HepG2 (cell line): ENCODE results near the gene RNF168. TPM values are rescaled to one million over a fixed set of nuclear protein-coding genes. Genes with fewer than 3 reads are reported as not detected.

ENCODE experiments used
- ATAC-seq: fragments of 200-7000 bp; cut with Tn5 transposase; 3 replicates; pipeline ENCODE4 v1.9.1; 2020; ENCODE audit warnings: mild to moderate bottlenecking, moderate library complexity
- BruUV-seq: library from RNA; stranded (reverse); fragments of 400-500 nt; replicated peaks from 2 replicates; lab custom pipeline; 2021; lab: Mats Ljungman, UMichigan
- CTCF ChIA-PET: fragments of 300-600 bp; formaldehyde crosslinking; extraction: SDS; loops from one replicate; lab custom pipeline; 2021; ENCODE audit warnings: low total read pairs, inconsistent platforms, low intra/inter-chr PET ratio; lab: Yijun Ruan, JAX
- POLR2A ChIA-PET: fragments of 350-600 bp; sonication (Branson Sonifier 250); formaldehyde crosslinking; loops from one replicate; lab custom pipeline; 2020; ENCODE audit warnings: antibody characterized with exemption, inconsistent platforms; lab: Yijun Ruan, JAX
- DNase-seq: peaks from one replicate; pipeline ENCODE4 v3.0.0-alpha.2; 2015; ENCODE audit warnings: low spot score
- FAIRE-seq: peaks from 3 replicates; lab custom pipeline; 2011; peaks lifted over from hg19 to GRCh38; lab: Jason Lieb, UNC
- H2AFZ ChIP-seq: one replicate; pipeline ENCODE4 v1.6.1; 2011; ENCODE audit warnings: low read length, inconsistent platforms
- H3K27ac ChIP-seq: fragments of 300-600 bp; 3 replicates; pipeline ENCODE4 v1.8.0; 2011; ENCODE audit warnings: mixed run types, mild to moderate bottlenecking, mixed read lengths, low read length, inconsistent platforms; ENCODE audit not compliant: insufficient read depth; ENCODE audit errors: extremely low read length
- H3K27me3 ChIP-seq, 2 experiments: fragments of 200-600 bp in 1 of 2; 2 replicates in 1 of 2; 3 replicates in 1 of 2; pipeline versions ENCODE4 v1.6.0 to v1.8.0; 2011; ENCODE audit warnings: low read length in 2 of 2, mild to moderate bottlenecking in 2 of 2, moderate library complexity in 2 of 2, inconsistent platforms in 1 of 2; ENCODE audit not compliant: insufficient read depth in 2 of 2, control insufficient read depth in 1 of 2
- H3K36me3 ChIP-seq, 2 experiments: fragments of 200-600 bp in 1 of 2; replicated peaks in 1 of 2; 2 replicates in 1 of 2; 3 replicates in 1 of 2; pipeline versions ENCODE4 v1.5.1 to v1.8.0; 2011; ENCODE audit warnings: low read length in 2 of 2, inconsistent platforms in 1 of 2; ENCODE audit not compliant: insufficient read depth in 2 of 2, control insufficient read depth in 1 of 2
- H3K4me1 ChIP-seq: 2 replicates; pipeline ENCODE4 v1.5.1; 2012; ENCODE audit warnings: low read length, inconsistent platforms; ENCODE audit not compliant: insufficient read depth
- H3K4me2 ChIP-seq: 2 replicates; pipeline ENCODE4 v1.6.0; 2011; ENCODE audit warnings: low read depth, low read length, inconsistent platforms
- H3K4me3 ChIP-seq, 3 experiments: fragments of 200-600 bp in 1 of 3; sonication (generic), shearing (Covaris generic) in 1 of 3; replicated peaks in 1 of 3; 2 replicates each; pipeline ENCODE4 v1.5.1; 2011 to 2016; ENCODE audit warnings: low read length in 3 of 3, inconsistent platforms in 2 of 3, low read depth in 2 of 3, mild to moderate bottlenecking in 2 of 3, control low read depth in 1 of 3, mixed read lengths in 1 of 3; ENCODE audit not compliant: insufficient read depth in 1 of 3
- H3K79me2 ChIP-seq: one replicate; pipeline ENCODE4 v1.6.1; 2011; ENCODE audit warnings: low read length, inconsistent platforms; ENCODE audit not compliant: insufficient read depth
- H3K9ac ChIP-seq: 2 replicates; pipeline ENCODE4 v1.6.0; 2011; ENCODE audit warnings: mild to moderate bottlenecking, low read depth, low read length, inconsistent platforms; ENCODE audit not compliant: insufficient read depth
- H3K9me3 ChIP-seq: 2 replicates; pipeline ENCODE4 v1.5.1; 2012; ENCODE audit warnings: mild to moderate bottlenecking, low read length
- H4K20me1 ChIP-seq: 2 replicates; pipeline ENCODE4 v1.6.0; 2011; ENCODE audit warnings: inconsistent platforms, mild to moderate bottlenecking, low read length, moderate library complexity; ENCODE audit not compliant: insufficient read depth
- MEIS1 ChIP-seq: sonication (generic); formaldehyde crosslinking; IDR thresholded peaks from 2 replicates; pipeline ENCODE4 v1.9.0; 2021; ENCODE audit warnings: mild to moderate bottlenecking, missing genetic modification reagents, moderate library complexity, borderline replicate concordance
- MXD4 ChIP-seq: IDR thresholded peaks from 2 replicates; pipeline ENCODE4 v1.6.1; 2016; ENCODE audit warnings: mild to moderate bottlenecking, missing biosample characterization, missing genetic modification reagents
- MZF1 ChIP-seq: sonication (generic); formaldehyde crosslinking; IDR thresholded peaks from 2 replicates; pipeline ENCODE4 v1.8.1; 2023; ENCODE audit warnings: mild to moderate bottlenecking, missing genetic modification reagents, borderline replicate concordance
- NKX3-1 ChIP-seq: sonication (generic); formaldehyde crosslinking; IDR thresholded peaks from 2 replicates; pipeline ENCODE4 v1.5.0; 2020; ENCODE audit warnings: missing genetic modification reagents
- TOE1 ChIP-seq: sonication (generic); formaldehyde crosslinking; IDR thresholded peaks from 2 replicates; pipeline ENCODE4 v1.4.0; 2020; ENCODE audit warnings: mild to moderate bottlenecking, missing genetic modification reagents
- ZFP41 ChIP-seq: sonication (generic); formaldehyde crosslinking; IDR thresholded peaks from 2 replicates; pipeline ENCODE4 v1.4.0; 2020; ENCODE audit warnings: mild to moderate bottlenecking, missing genetic modification reagents, borderline replicate concordance
- ZNF121 ChIP-seq: sonication (generic); formaldehyde crosslinking; IDR thresholded peaks from 2 replicates; pipeline ENCODE4 v1.5.0; 2020; ENCODE audit warnings: mild to moderate bottlenecking, missing genetic modification reagents
- ZNF33A ChIP-seq: sonication (generic); formaldehyde crosslinking; IDR thresholded peaks from 2 replicates; pipeline ENCODE4 v1.5.1; 2020; ENCODE audit warnings: missing genetic modification reagents, mild to moderate bottlenecking, moderate library complexity, borderline replicate concordance
- ZSCAN20 ChIP-seq: sonication (generic); formaldehyde crosslinking; IDR thresholded peaks from 2 replicates; pipeline ENCODE4 v1.4.0; 2020; ENCODE audit warnings: missing genetic modification reagents, mild to moderate bottlenecking, borderline replicate concordance
- WGBS: methylation state at CpG from one replicate; pipeline ENCODE4 v1.1.6; 2017; ENCODE audit warnings: low lambda C conversion rate; 5-methylcytosine and 5-hydroxymethylcytosine counted together
- in situ Hi-C: cut with HindIII; loops from 2 replicates; pipeline ENCODE4 v1.10.0; 2017; ENCODE audit warnings: low pct_unique_long_range_greater_than_20kb; ENCODE audit not compliant: extremely low pct_ligation_motif_present
- intact Hi-C: fragments of 100-400 bp; cut with micrococcal nuclease; formaldehyde crosslinking; loops from one replicate; pipeline ENCODE4 v1.10.0; 2022; ENCODE audit not compliant: unreplicated experiment
- polyA plus RNA-seq, 8 experiments: library from polyadenylated mRNA; depleted of rRNA in 3 of 8; stranded (reverse) in 7 of 8; unstranded in 1 of 8; fragments of >200 nt; fragmentation: Illumina TruSeq in 4 of 8; extraction: Trizol in 4 of 8; gene quantifications; 2 replicates each; pipeline versions ENCODE4 v1.2.1 to v1.2.3, GENCODE V29; 2011 to 2016; ENCODE audit warnings: low read depth in 4 of 8, missing spikeins in 1 of 8, mixed read lengths in 1 of 8; ENCODE audit not compliant: insufficient read depth in 1 of 8
- total RNA-seq, 5 experiments: library from RNA; depleted of rRNA; stranded (reverse); fragments of >200 nt; fragmentation: Illumina TruSeq; extraction: Trizol; gene quantifications; 2 replicates each; pipeline ENCODE4 v1.2.3, GENCODE V29; 2016; ENCODE audit warnings: low read depth in 1 of 5
- TF ChIP-seq, protein P1 (sequence below): sonication (generic); formaldehyde crosslinking; IDR thresholded peaks from 2 replicates; pipeline ENCODE4 v1.5.0; 2020; ENCODE audit warnings: mild to moderate bottlenecking, missing genetic modification reagents
- TF ChIP-seq, protein P2 (sequence below): sonication (generic); formaldehyde crosslinking; IDR thresholded peaks from 2 replicates; pipeline ENCODE4 v1.4.0; 2020; ENCODE audit warnings: missing genetic modification reagents, mild to moderate bottlenecking, borderline replicate concordance

The RNF168 gene
- total and polyA plus RNA-seq, 2 of the 13 experiments (the other 11 are each of a cell fraction or from before 2014, with no cell fraction given), result 3.7 to 22.9 TPM

DNA sequence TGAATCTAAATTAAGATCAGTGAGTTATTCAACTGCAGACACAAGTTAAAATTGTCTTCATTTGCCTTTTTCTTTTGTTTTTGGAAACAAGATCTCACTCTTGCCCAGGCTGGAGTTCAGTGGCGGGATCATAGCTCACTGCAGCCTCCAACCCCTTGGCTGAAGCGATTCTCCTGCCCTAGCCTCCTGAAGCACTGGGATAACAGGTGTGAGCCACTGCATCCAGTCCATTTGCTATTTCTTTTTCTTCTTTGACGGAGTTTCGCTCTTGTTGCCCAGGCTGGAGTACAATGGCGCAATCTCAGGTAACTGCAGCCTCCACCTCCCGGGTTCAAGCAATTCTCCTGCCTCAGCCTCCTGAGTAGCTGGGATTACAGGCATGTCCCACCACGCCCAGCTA is 10.3 kb downstream of the RNF168 start:
- no TSS peak for BruUV-seq
- H2AFZ ChIP-seq, result no peak overlapping the region
- ATAC-seq, result no peak
- no peaks in the 10 kb centered on the region for H3K9me3 ChIP-seq
- peaks cover 31% of the 10 kb centered on the region for H3K4me1 ChIP-seq
- in situ Hi-C loops, result no loop called here
- no peak overlapping the region for H3K9ac ChIP-seq
- ChIA-PET CTCF (no interaction called here), POLR2A (no interaction called here)
- H4K20me1 ChIP-seq, result peaks cover 12% of the 10 kb centered on the region; the same call in 1 of the 2 replicates
- WGBS, result 97% methylated on average over 7 of the region's 7 CpGs
- peaks cover 94% of the 10 kb centered on the region for H3K79me2 ChIP-seq
- H3K27ac ChIP-seq, result no peak overlapping the region
- H3K4me3 ChIP-seq, result no peak overlapping the region
- no peak overlapping the region for H3K4me2 ChIP-seq
- no peak for DNase-seq
- no peaks in the 10 kb centered on the region for H3K27me3 ChIP-seq
- FAIRE-seq, result no peak
- TF ChIP-seq ZSCAN20, result no peak
- TF ChIP-seq MEIS1, result no peak
- TF ChIP-seq, protein P1, sequence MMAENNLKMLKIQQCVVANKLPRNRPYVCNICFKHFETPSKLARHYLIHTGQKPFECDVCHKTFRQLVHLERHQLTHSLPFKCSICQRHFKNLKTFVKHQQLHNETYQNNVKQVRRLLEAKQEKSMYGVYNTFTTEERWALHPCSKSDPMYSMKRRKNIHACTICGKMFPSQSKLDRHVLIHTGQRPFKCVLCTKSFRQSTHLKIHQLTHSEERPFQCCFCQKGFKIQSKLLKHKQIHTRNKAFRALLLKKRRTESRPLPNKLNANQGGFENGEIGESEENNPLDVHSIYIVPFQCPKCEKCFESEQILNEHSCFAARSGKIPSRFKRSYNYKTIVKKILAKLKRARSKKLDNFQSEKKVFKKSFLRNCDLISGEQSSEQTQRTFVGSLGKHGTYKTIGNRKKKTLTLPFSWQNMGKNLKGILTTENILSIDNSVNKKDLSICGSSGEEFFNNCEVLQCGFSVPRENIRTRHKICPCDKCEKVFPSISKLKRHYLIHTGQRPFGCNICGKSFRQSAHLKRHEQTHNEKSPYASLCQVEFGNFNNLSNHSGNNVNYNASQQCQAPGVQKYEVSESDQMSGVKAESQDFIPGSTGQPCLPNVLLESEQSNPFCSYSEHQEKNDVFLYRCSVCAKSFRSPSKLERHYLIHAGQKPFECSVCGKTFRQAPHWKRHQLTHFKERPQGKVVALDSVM (CRISPR knock-in tag), result peak; percentile 56
- no peak for TF ChIP-seq ZFP41 (CRISPR knock-in tag)
- intact Hi-C loops, result no loop called here
- H3K36me3 ChIP-seq, result peaks cover 2 to 15% of the 10 kb centered on the region in 2 experiments; a peak in 4 of 5 replicates

DNA sequence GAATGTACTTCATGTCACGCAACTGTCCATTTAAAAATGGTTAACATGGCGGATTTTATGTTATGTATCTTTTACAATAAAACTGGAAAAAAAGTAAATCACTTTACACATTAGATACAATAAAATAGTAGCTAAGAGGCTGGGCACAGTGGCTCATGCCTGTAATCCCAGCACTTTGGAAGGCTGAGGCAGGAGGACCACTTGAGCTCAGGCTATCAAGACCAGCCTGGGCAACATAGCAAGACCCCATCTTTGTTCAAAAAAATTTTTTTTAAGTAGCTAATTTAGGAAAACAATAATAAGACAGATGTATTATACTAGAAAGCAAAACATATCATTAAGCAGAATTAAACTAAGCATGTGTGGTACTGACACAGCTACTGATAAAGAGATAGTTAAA is 11.5 kb downstream of the RNF168 start:
- no peak overlapping the region for H3K9ac ChIP-seq
- in situ Hi-C loops, result no loop called here
- no TSS peak for BruUV-seq
- ATAC-seq (no peak), DNase-seq (no peak), FAIRE-seq (no peak)
- H3K27ac ChIP-seq, result no peak overlapping the region
- CTCF ChIA-PET, result no interaction called here
- H3K4me1 ChIP-seq, result peaks cover 24% of the 10 kb centered on the region
- 97% methylated on average over 2 of the region's 2 CpGs for WGBS
- peaks cover 12% of the 10 kb centered on the region; the same call in 1 of the 2 replicates for H4K20me1 ChIP-seq
- H3K27me3 ChIP-seq, result no peaks in the 10 kb centered on the region
- H3K79me2 ChIP-seq, result peaks cover 82% of the 10 kb centered on the region
- H3K4me3 ChIP-seq, result no peak overlapping the region
- TF ChIP-seq TOE1 (CRISPR knock-in tag), result no peak
- peak; percentile 88 for TF ChIP-seq ZNF121
- TF ChIP-seq MXD4 (CRISPR knock-in tag), result no peak
- TF ChIP-seq ZNF33A, result no peak
- TF ChIP-seq MZF1 (CRISPR knock-in tag), result no peak
- TF ChIP-seq, protein P2, sequence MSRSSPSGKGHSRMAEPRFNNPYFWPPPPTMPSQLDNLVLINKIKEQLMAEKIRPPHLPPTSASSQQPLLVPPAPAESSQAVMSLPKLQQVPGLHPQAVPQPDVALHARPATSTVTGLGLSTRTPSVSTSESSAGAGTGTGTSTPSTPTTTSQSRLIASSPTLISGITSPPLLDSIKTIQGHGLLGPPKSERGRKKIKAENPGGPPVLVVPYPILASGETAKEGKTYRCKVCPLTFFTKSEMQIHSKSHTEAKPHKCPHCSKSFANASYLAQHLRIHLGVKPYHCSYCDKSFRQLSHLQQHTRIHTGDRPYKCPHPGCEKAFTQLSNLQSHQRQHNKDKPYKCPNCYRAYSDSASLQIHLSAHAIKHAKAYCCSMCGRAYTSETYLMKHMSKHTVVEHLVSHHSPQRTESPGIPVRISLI, result no peak
- no peak for TF ChIP-seq NKX3-1 (CRISPR knock-in tag)
- TF ChIP-seq, all 625 proteins: peak for 1
- no peaks in the 10 kb centered on the region for H3K9me3 ChIP-seq
- no peak overlapping the region for H3K4me2 ChIP-seq
- intact Hi-C loops, result no loop called here
- H3K36me3 ChIP-seq, result peaks cover 3 to 20% of the 10 kb centered on the region in 2 experiments
- POLR2A ChIA-PET, result no interaction called here
- no peak overlapping the region for H2AFZ ChIP-seq
